Femur (tissue), 1 donor: ENCODE results near the gene VKORC1.
"Not testable (repeated sequence)": the region's sequence is repeated elsewhere in the genome, so short reads cannot be mapped to it uniquely, and the experiment has no call there.

Experiments used
- DNase-seq: peaks from one replicate; pipeline ENCODE4 v3.0.0-alpha.2; 2017

The VKORC1 gene

GRCh38 chr16:31094424-31095120 is at the start of gene VKORC1:
Gene VKORC1, minus strand, starts transcription at chr16:31094797. Its CDS starts 68 bp downstream, at chr16:31094729.
- peak; percentile 95 for DNase-seq

GRCh38 chr16:31143694-31144148 is 49.1 kb upstream of the VKORC1 start:
- DNase-seq: peak; percentile 22

GRCh38 chr16:31143011-31143693 is 48.6 kb upstream of the VKORC1 start:
- DNase-seq: peak; percentile 61

- peak; percentile 100 for DNase-seq
Measured at GRCh38 chr16:31142109-31143010, 47.8 kb upstream of the VKORC1 start.

GRCh38 chr16:31141489-31142108 is 47.0 kb upstream of the VKORC1 start:
- peak; percentile 83 for DNase-seq

- DNase-seq: not testable (repeated sequence)
Measured at GRCh38 chr16:31141071-31141469, 46.5 kb upstream of the VKORC1 start.

GRCh38 chr16:31138621-31139578 is 44.3 kb upstream of the VKORC1 start:
- peak; percentile 30 for DNase-seq

GRCh38 chr16:31136822-31137499 is 42.4 kb upstream of the VKORC1 start:
- DNase-seq: not testable (repeated sequence)

GRCh38 chr16:31136287-31136662 is 41.7 kb upstream of the VKORC1 start:
- DNase-seq: no peak

GRCh38 chr16:31135535-31136286 is 41.1 kb upstream of the VKORC1 start, which contains the start of gene PRSS8:
Gene PRSS8, minus strand, starts transcription at chr16:31135727. Its CDS starts 229 bp downstream, at chr16:31135498.
- peak; percentile 25 for DNase-seq

GRCh38 chr16:31134625-31135534 is 40.3 kb upstream of the VKORC1 start:
- DNase-seq: peak; percentile 30

GRCh38 chr16:31134091-31134571 is 39.5 kb upstream of the VKORC1 start:
- peak; percentile 57 for DNase-seq

- DNase-seq: no peak
Measured at GRCh38 chr16:31133046-31133501, 38.5 kb upstream of the VKORC1 start.

GRCh38 chr16:31132303-31132979 is 37.8 kb upstream of the VKORC1 start:
- DNase-seq: peak; percentile 22

GRCh38 chr16:31131841-31132271 is 37.3 kb upstream of the VKORC1 start:
- DNase-seq: no peak

- no peak for DNase-seq
Measured at GRCh38 chr16:31131416-31131815, 36.8 kb upstream of the VKORC1 start.

- peak; percentile 22 for DNase-seq
Measured at GRCh38 chr16:31130899-31131298, 36.3 kb upstream of the VKORC1 start.

- DNase-seq: peak; percentile 33
Measured at GRCh38 chr16:31130336-31130891, 35.8 kb upstream of the VKORC1 start.
